ENCODE data around the gene HIVEP1.

GRCh38 chr6:12081771-12082170 is 69.7 kb downstream of the HIVEP1 start:
- no peak for TF ChIP-seq EZH2 (IDR thresholded peaks at IDR 0.05)
- no peak for TF ChIP-seq FOXP2 (optimal IDR thresholded peaks at IDR 0.05; ENCODE audit: control extremely low read depth, extremely low read length, insufficient read depth)
